ENCODE data around the gene CCND3. TPM values are rescaled to one million over a fixed set of nuclear protein-coding genes. Genes with fewer than 3 reads are reported as not detected.
"Not testable (repeated sequence)": the region's sequence is repeated elsewhere in the genome, so short reads cannot be mapped to it uniquely, and the experiment has no call there.

CCND3 gene
- total RNA-seq, 4 donors from 2014 or later, result 130 to 169 (median 157) TPM

DNA sequence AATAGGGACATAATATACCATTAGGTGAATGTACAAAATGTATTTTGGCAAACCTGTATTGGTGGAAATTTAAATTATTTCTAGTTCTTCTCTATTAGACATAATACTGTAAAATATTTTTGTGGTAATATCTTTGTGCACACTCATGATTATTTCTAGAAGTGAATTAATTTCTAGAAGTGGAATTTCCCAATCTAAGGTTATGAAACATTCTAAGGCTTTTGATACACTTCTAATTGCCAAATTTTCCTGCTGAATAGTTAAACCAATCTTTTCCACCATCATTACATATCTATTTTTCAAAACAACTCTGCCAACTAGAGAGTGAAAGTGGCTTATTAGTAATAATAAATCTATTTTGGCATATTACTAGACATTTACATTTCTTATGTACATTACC is 1.8 kb upstream of the CCND3 start:
- intact Hi-C loops (cut with DNase I; ENCODE audit: low total_unique reads), result loop anchor here (5.0 kb wide), 1 partner anchor 99 kb away; no protein-coding TSS in a partner anchor
- H3K4me3 ChIP-seq (ENCODE audit: low read depth, poor library complexity, severe bottlenecking), result no peak overlapping the region
- TF ChIP-seq POLR2A (IDR thresholded peaks at IDR 0.05), result no peak
- TF ChIP-seq, protein P1, sequence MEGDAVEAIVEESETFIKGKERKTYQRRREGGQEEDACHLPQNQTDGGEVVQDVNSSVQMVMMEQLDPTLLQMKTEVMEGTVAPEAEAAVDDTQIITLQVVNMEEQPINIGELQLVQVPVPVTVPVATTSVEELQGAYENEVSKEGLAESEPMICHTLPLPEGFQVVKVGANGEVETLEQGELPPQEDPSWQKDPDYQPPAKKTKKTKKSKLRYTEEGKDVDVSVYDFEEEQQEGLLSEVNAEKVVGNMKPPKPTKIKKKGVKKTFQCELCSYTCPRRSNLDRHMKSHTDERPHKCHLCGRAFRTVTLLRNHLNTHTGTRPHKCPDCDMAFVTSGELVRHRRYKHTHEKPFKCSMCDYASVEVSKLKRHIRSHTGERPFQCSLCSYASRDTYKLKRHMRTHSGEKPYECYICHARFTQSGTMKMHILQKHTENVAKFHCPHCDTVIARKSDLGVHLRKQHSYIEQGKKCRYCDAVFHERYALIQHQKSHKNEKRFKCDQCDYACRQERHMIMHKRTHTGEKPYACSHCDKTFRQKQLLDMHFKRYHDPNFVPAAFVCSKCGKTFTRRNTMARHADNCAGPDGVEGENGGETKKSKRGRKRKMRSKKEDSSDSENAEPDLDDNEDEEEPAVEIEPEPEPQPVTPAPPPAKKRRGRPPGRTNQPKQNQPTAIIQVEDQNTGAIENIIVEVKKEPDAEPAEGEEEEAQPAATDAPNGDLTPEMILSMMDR (IDR thresholded peaks at IDR 0.05), result no peak

DNA sequence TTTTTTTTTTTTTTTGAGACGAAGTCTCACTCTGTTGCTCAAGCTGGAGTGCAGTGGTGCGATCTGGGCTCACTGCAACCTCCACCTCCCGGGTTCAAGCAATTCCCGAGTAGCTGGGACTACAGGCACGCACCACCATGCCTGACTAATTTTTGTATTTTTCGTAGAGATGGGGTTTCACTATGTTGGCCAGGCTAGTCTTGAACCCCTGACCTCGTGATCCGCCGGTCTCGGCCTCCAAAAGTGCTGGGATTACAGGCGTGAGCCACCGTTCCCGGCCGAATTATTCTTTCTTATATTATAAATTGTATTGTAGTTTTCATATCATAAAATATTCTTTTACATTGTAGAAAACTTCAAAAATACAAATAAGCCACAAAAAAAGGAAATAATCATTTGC is 1.3 kb upstream of the CCND3 start:
- not testable (repeated sequence) for H3K4me3 ChIP-seq (ENCODE audit: low read depth, poor library complexity, severe bottlenecking); DNase-seq (ENCODE audit: low spot score in 2 of 2)
- WGBS, 2 donors, result 93 to 94% methylated on average over 14 of the region's 14 CpGs
- intact Hi-C loops (cut with DNase I; ENCODE audit: low total_unique reads), result loop anchor here (5.0 kb wide), 1 partner anchor 99 kb away; no protein-coding TSS in a partner anchor

More for the DNA sequence above, 1.8 kb upstream of the CCND3 start:
- no peak for DNase-seq (ENCODE audit: low spot score in 2 of 2)

DNA sequence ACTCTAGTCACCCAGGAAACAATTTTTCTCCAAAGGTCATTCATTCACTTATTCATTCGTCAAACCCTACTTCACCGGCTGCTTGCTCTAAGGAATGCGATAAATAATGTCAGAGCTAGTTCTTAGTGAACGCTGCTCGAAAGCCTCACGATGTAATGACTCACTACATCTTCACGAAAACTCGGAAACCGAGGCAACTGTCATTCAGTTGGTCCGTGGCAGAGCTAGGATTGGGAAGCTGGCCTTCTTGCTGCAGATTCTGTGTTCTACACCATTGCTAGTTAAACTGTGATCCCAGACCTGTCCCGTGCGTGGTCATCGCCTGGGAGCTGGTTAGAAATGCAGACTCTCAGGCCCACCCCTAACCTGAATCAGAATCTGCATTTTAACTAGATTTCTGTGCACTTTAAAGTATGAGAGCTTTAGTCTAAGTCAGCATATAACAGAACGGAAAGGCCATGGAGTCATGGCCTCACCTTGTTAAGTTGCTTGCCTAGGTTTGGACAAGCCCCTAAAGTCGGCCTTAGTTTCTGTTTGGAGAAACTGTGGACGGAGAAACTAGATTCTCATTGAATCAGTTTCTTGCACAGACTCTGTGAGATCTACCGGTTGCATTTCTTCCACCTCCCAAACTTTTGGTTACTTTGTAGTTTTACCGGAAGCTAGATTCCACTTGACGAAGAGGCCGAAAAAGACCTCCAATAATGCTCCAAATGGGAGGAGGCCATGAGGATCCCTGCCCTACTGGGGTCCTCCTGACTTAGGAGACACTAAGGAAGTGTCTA is 651 bp upstream of the CCND3 start:
- peak overlapping the region; percentile 58 for H3K4me3 ChIP-seq (ENCODE audit: low read depth, poor library complexity, severe bottlenecking)
- WGBS, 2 donors, result 37 to 40% methylated on average over 20 of the region's 20 CpGs
- intact Hi-C loops (cut with DNase I; ENCODE audit: low total_unique reads), result loop anchor here (5.0 kb wide), 1 partner anchor 100 kb away; no protein-coding TSS in a partner anchor
- TF ChIP-seq, protein P1 (IDR thresholded peaks at IDR 0.05), result no peak
- TF ChIP-seq POLR2A (IDR thresholded peaks at IDR 0.05), result no peak
- no peak for DNase-seq (ENCODE audit: low spot score in 2 of 2)

DNA sequence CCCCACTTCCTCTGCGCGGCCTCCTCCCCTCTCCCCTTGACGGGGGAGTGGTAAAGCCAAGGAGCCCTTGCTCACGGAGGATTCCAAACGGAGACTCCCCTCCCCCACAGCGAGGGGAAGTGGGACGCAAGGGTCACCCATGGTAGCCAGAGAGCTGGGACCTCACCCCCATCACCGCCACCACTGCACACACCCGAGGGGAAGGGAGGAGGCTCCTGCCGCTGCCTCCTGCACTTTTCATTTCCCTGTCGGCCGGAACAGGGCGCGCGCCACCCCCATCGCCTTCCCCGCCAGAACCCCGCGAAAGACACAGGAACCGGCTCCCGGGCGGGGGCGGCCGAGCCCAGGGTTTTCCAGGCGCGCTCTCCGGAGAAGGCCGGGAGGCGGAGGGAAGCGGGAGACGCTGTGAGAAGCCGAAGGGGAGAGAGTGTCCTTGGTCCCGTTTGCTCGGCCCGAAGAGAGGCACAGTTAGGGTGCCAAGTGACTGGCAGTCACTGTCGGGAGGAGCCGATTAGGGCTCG is 789 bp downstream of the CCND3 start:
- intact Hi-C loops (cut with DNase I; ENCODE audit: low total_unique reads), result loop anchor here (5.0 kb wide), 1 partner anchor 101 kb away; no protein-coding TSS in a partner anchor
- peak in 1 of 2 donors; percentile 89 for DNase-seq (ENCODE audit: low spot score in 2 of 2)

DNA sequence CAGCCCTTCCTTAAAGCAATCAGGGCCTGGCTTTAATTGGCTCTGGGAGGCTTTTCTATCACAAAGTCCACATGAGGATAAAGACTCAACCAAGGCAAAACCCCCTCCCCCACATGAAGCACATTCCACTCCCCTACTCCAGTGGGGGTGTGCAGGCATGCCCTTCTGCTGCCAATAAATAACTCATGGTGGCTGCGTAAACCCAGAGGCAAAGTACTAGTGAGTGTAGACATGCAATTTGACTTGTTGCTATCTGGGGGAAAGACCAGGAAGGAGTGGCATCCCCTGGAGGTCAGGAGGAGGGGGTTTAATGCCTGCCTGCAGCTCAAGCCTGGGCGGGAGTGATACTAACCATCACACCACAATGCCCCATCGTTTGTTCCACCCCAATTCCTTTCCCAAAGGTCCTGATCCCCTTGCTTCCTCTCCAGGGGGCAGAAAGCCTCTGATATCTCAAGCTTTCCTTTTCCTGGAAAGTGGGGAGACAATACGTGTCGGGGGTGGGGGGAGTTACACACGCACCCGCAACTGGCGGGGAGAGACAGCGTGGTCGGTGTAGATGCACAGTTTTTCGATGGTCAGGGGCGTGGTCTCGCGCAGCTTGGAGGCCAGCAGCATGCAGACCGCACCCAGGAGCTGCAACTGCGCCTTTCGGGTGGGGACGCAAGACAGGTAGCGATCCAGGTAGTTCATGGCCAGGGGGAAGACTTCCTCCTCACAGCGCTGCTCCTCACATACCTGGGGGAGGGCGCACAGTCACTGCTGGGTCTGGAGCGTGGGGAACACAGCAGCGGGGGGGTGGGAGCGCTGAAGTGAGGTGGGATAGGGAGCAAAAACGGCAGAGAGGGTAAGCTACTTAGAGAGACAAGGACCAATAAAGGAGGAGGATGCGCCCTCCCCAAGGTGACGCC is 1.5 kb downstream of the CCND3 start:
- no peak for DNase-seq (ENCODE audit: low spot score in 2 of 2)
- peak overlapping the region; percentile 58 for H3K4me3 ChIP-seq (ENCODE audit: low read depth, poor library complexity, severe bottlenecking)
- intact Hi-C loops (cut with DNase I; ENCODE audit: low total_unique reads), result loop anchor here (5.0 to 10.0 kb wide), 2 partner anchors 102 to 235 kb away; partner anchors contain the start of gene GUCA1A
- WGBS, 2 donors, result 9 to 11% methylated on average over 26 to 27 of the region's 27 CpGs
- TF ChIP-seq POLR2A (IDR thresholded peaks at IDR 0.05), result no peak
- TF ChIP-seq, protein P1 (IDR thresholded peaks at IDR 0.05), result no peak

More for the DNA sequence above, 789 bp downstream of the CCND3 start:
- H3K4me3 ChIP-seq (ENCODE audit: low read depth, poor library complexity, severe bottlenecking), result peak overlapping the region; percentile 58
- WGBS, 2 donors, result 0 to 1% methylated on average over 25 to 38 of the region's 38 CpGs
- TF ChIP-seq, protein P1 (IDR thresholded peaks at IDR 0.05), result no peak
- TF ChIP-seq POLR2A (IDR thresholded peaks at IDR 0.05), result no peak
